H1 (cell line): ENCODE results near the gene RMDN3. TPM values are rescaled to one million over a fixed set of nuclear protein-coding genes. Genes with fewer than 3 reads are reported as not detected.

Experiments used
- CTCF ChIA-PET: fragments of 300-600 bp; sonication (Branson Sonifier 250); formaldehyde crosslinking; loops from one replicate; lab custom pipeline; 2021; ENCODE audit not compliant: partially characterized antibody; lab: Charles Lee
- POLR2A ChIA-PET: fragments of 300-600 bp; sonication (Branson Sonifier 250); formaldehyde crosslinking; loops from one replicate; lab custom pipeline; 2021; ENCODE audit warnings: inconsistent platforms; ENCODE audit not compliant: partially characterized antibody; lab: Charles Lee
- DNase-seq, 2 experiments: peaks; one replicate each; pipeline versions ENCODE4 v3.0.0 to v3.0.0-alpha.2; 2010 to 2022; ENCODE audit warnings: low spot score in 2 of 2, low read depth in 1 of 2, mixed read lengths in 1 of 2
- FAIRE-seq: peaks from 2 replicates; lab custom pipeline; 2011; peaks lifted over from hg19 to GRCh38; lab: Jason Lieb, UNC
- H2AFZ ChIP-seq: 2 replicates; pipeline ENCODE4 v1.8.1; 2012; ENCODE audit warnings: low read length, inconsistent platforms
- H2AK5ac ChIP-seq: 2 replicates; pipeline ENCODE4 v1.6.1; 2013; ENCODE audit warnings: low read depth, low read length
- H2BK120ac ChIP-seq: replicated peaks from 2 replicates; pipeline ENCODE3; 2013; ENCODE audit warnings: low read depth, low read length, inconsistent platforms
- H2BK12ac ChIP-seq: 2 replicates; pipeline ENCODE4 v1.6.1; 2013; ENCODE audit warnings: low read depth, low read length
- H2BK15ac ChIP-seq: 2 replicates; pipeline ENCODE4 v1.6.1; 2013; ENCODE audit warnings: low read length
- H2BK20ac ChIP-seq: 2 replicates; pipeline ENCODE4 v1.6.1; 2013; ENCODE audit warnings: low read length
- H2BK5ac ChIP-seq: 2 replicates; pipeline ENCODE4 v1.6.1; 2013; ENCODE audit warnings: low read depth, low read length
- H3K14ac ChIP-seq: 2 replicates; pipeline ENCODE4 v1.6.1; 2013; ENCODE audit warnings: inconsistent platforms; ENCODE audit not compliant: insufficient read length
- H3K18ac ChIP-seq: 2 replicates; pipeline ENCODE4 v1.6.1; 2013; ENCODE audit warnings: low read length; ENCODE audit errors: extremely low read depth
- H3K23ac ChIP-seq: 2 replicates; pipeline ENCODE4 v1.6.1; 2013; ENCODE audit warnings: inconsistent platforms; ENCODE audit not compliant: insufficient read length
- H3K23me2 ChIP-seq: 2 replicates; pipeline ENCODE4 v1.6.1; 2013; ENCODE audit warnings: low read depth, low read length
- H3K27ac ChIP-seq: 2 replicates; pipeline ENCODE4 v1.6.1; 2011; ENCODE audit warnings: low read depth, low read length, inconsistent platforms
- H3K27me3 ChIP-seq, 4 experiments: replicated peaks in 1 of 4; 1 replicate in 1 of 4; 2 replicates in 3 of 4; pipeline versions ENCODE4 v1.6.1 to v1.8.1; 2011 to 2013; ENCODE audit warnings: low read length in 3 of 4, mild to moderate bottlenecking in 3 of 4, inconsistent platforms in 2 of 4, mixed read lengths in 2 of 4, moderate library complexity in 1 of 4; ENCODE audit not compliant: control insufficient read depth in 3 of 4, insufficient read depth in 3 of 4; ENCODE audit errors: extremely low read depth in 1 of 4
- H3K36me3 ChIP-seq, 4 experiments: 2 replicates each; pipeline versions ENCODE4 v1.6.1 to v1.8.1; 2011 to 2013; ENCODE audit warnings: mild to moderate bottlenecking in 4 of 4, low read length in 3 of 4, moderate library complexity in 2 of 4, control low read depth in 1 of 4, inconsistent platforms in 1 of 4; ENCODE audit not compliant: insufficient read depth in 4 of 4, control insufficient read depth in 2 of 4
- H3K4ac ChIP-seq: replicated peaks from 2 replicates; pipeline ENCODE3; 2013; ENCODE audit warnings: low read length, low read depth, mixed read lengths, inconsistent platforms; ENCODE audit not compliant: insufficient read length
- H3K4me1 ChIP-seq, 4 experiments: replicated peaks in 1 of 4; 1 replicate in 1 of 4; 2 replicates in 3 of 4; pipeline versions ENCODE4 v1.6.1 to v1.8.1; 2011 to 2013; ENCODE audit warnings: low read length in 3 of 4, inconsistent platforms in 2 of 4, mixed read lengths in 1 of 4; ENCODE audit not compliant: insufficient read depth in 4 of 4, control insufficient read depth in 3 of 4
- H3K4me2 ChIP-seq, 2 experiments: 2 replicates each; pipeline versions ENCODE4 v1.6.1 to v1.8.1; 2011 to 2013; ENCODE audit warnings: low read depth in 2 of 2, low read length in 2 of 2, control low read depth in 1 of 2, inconsistent platforms in 1 of 2, mild to moderate bottlenecking in 1 of 2; ENCODE audit not compliant: insufficient read depth in 1 of 2
- H3K4me3 ChIP-seq, 4 experiments: fragments of 200-600, 300-600 bp in 1 of 4; sonication (generic), shearing (Covaris generic), sonication (Bioruptor Twin) in 1 of 4; 2 replicates each; pipeline versions ENCODE4 v1.5.1 to v1.8.1; 2011 to 2016; ENCODE audit warnings: low read length in 4 of 4, low read depth in 3 of 4, control low read depth in 2 of 4, inconsistent platforms in 2 of 4, mild to moderate bottlenecking in 2 of 4, mixed read lengths in 1 of 4, moderate library complexity in 1 of 4; ENCODE audit not compliant: insufficient read depth in 2 of 4; ENCODE audit errors: extremely low read depth in 1 of 4
- H3K56ac ChIP-seq: replicated peaks from 2 replicates; pipeline ENCODE3; 2013; ENCODE audit warnings: low read depth, mild to moderate bottlenecking, mixed read lengths, low read length, inconsistent platforms; ENCODE audit not compliant: insufficient read length
- H3K79me1 ChIP-seq: 2 replicates; pipeline ENCODE4 v1.6.1; 2013; ENCODE audit warnings: low read depth, low read length, control low read depth
- H3K79me2 ChIP-seq, 2 experiments: 2 replicates each; pipeline versions ENCODE4 v1.6.1 to v1.8.1; 2012 to 2013; ENCODE audit warnings: low read length in 2 of 2, mild to moderate bottlenecking in 2 of 2, inconsistent platforms in 1 of 2; ENCODE audit not compliant: insufficient read depth in 2 of 2, control insufficient read depth in 1 of 2
- H3K9ac ChIP-seq, 4 experiments: replicated peaks in 1 of 4; 1 replicate in 1 of 4; 2 replicates in 3 of 4; pipeline versions ENCODE4 v1.6.1 to v1.8.1; 2011 to 2013; ENCODE audit warnings: low read depth in 3 of 4, low read length in 3 of 4, control low read depth in 2 of 4, mild to moderate bottlenecking in 2 of 4, moderate library complexity in 2 of 4, inconsistent platforms in 1 of 4; ENCODE audit errors: extremely low read depth in 1 of 4
- H3K9me3 ChIP-seq, 2 experiments: 2 replicates each; pipeline versions ENCODE4 v1.6.1 to v1.8.1; 2012 to 2013; ENCODE audit warnings: mild to moderate bottlenecking in 2 of 2, moderate library complexity in 2 of 2, control low read depth in 1 of 2, inconsistent platforms in 1 of 2, low read depth in 1 of 2, low read length in 1 of 2, mixed read lengths in 1 of 2; ENCODE audit not compliant: insufficient read depth in 2 of 2
- H4K20me1 ChIP-seq, 2 experiments: replicated peaks in 1 of 2; 2 replicates each; pipeline versions ENCODE3 to v1.8.1; 2011 to 2013; ENCODE audit warnings: inconsistent platforms in 2 of 2, low read length in 2 of 2, mild to moderate bottlenecking in 1 of 2; ENCODE audit not compliant: insufficient read depth in 2 of 2, control insufficient read depth in 1 of 2
- H4K5ac ChIP-seq: 2 replicates; pipeline ENCODE4 v1.6.1; 2013; ENCODE audit warnings: low read length, low read depth, mixed read lengths, inconsistent platforms; ENCODE audit not compliant: insufficient read length
- H4K8ac ChIP-seq: 2 replicates; pipeline ENCODE4 v1.8.0; 2013; ENCODE audit warnings: mild to moderate bottlenecking, moderate library complexity, low read length, inconsistent platforms; ENCODE audit not compliant: insufficient read depth; ENCODE audit errors: extremely low read depth
- H4K91ac ChIP-seq: replicated peaks from 2 replicates; pipeline ENCODE3; 2013; ENCODE audit warnings: low read length, mixed read lengths, inconsistent platforms; ENCODE audit not compliant: insufficient read length
- BACH1 ChIP-seq: IDR thresholded peaks from 2 replicates; pipeline ENCODE4 v1.6.1; 2012; ENCODE audit warnings: low read length, improper control_type of control experiment
- CBX8 ChIP-seq: fragments of 300-800, 300-1000 bp; sonication (generic); IDR thresholded peaks from 2 replicates; pipeline ENCODE4 v1.7.1; 2016; ENCODE audit warnings: low read depth, low read length, borderline replicate concordance
- CHD2 ChIP-seq: IDR thresholded peaks from 2 replicates; pipeline ENCODE4 v1.6.1; 2012; ENCODE audit warnings: low read length, improper control_type of control experiment
- CTCF ChIP-seq, 3 experiments: IDR thresholded peaks; 1 replicate in 2 of 3; 2 replicates in 1 of 3; pipeline versions ENCODE4 v1.5.1 to v1.6.1; 2011; ENCODE audit warnings: low read length in 3 of 3, mild to moderate bottlenecking in 3 of 3, inconsistent platforms in 2 of 3, low read depth in 1 of 3, moderate library complexity in 1 of 3; ENCODE audit not compliant: insufficient read depth in 1 of 3; ENCODE audit errors: control extremely low read depth in 1 of 3
- MAX ChIP-seq: IDR thresholded peaks from 2 replicates; pipeline ENCODE4 v1.6.1; 2012; ENCODE audit warnings: inconsistent platforms
- SP1 ChIP-seq: IDR thresholded peaks from 2 replicates; pipeline ENCODE4 v1.6.1; 2011; ENCODE audit warnings: low read depth, low read length
- TAF7 ChIP-seq: optimal IDR thresholded peaks from 2 replicates; pipeline ENCODE3; 2011; ENCODE audit warnings: low read depth, mild to moderate bottlenecking, inconsistent platforms, low read length, moderate library complexity, borderline replicate concordance
- USF2 ChIP-seq: IDR thresholded peaks from 2 replicates; pipeline ENCODE4 v1.6.1; 2011; ENCODE audit warnings: low read length, improper control_type of control experiment
- YY1 ChIP-seq: IDR thresholded peaks from 2 replicates; pipeline ENCODE4 v1.6.1; 2011; ENCODE audit warnings: low read depth, mild to moderate bottlenecking, low read length
- WGBS, 2 experiments: shearing (Covaris generic) in 1 of 2; methylation state at CpG; one replicate each; pipeline versions ENCODE4 v1.1.6 to v1.1.7; 2013 to 2015; ENCODE audit warnings: low lambda C conversion rate in 2 of 2, mixed read lengths in 2 of 2, inconsistent platforms in 1 of 2, low coverage in 1 of 2, missing lambda C conversion rate in 1 of 2; ENCODE audit not compliant: insufficient replicate concordance in 2 of 2, insufficient coverage in 1 of 2, insufficient read length in 1 of 2; ENCODE audit errors: extremely low coverage in 1 of 2, missing lambda C conversion rate in 1 of 2; 5-methylcytosine and 5-hydroxymethylcytosine counted together
- polyA plus RNA-seq, 7 experiments: library from polyadenylated mRNA; depleted of rRNA in 3 of 7; stranded (reverse) in 5 of 7; unstranded in 2 of 7; fragments of >200 nt in 5 of 7; fragments of 200-250 nt in 2 of 7; gene quantifications; 1 replicate in 5 of 7; 2 replicates in 1 of 7; 4 replicates in 1 of 7; pipeline versions ENCODE4 v1.2.1 to v1.2.3, GENCODE V29; 2011 to 2013; ENCODE audit warnings: missing spikeins in 2 of 7, mixed read lengths in 2 of 7
- total RNA-seq: library from RNA; stranded (reverse); fragmentation: NEBNext Ultra II Directional; extraction: Animal tissue kit (Norgen Biotek cat#: 25700); gene quantifications from 2 replicates; pipeline ENCODE4 v1.2.1, GENCODE V29; 2021

Gene RMDN3
- total and polyA plus RNA-seq, 2 of the 8 experiments (the other 6 are each of a cell fraction or from before 2014, with no cell fraction given): 10.8 to 24.1 TPM

GRCh38 chr15:40770147-40770721, 15.2 kb upstream of the RMDN3 start:
- Histone ChIP-seq H4K91ac (no peak overlapping the region), H3K79me1 (no peaks in the 10 kb centered on the region; the same call in 1 of the 2 replicates), H3K9ac (no peak overlapping the region), H3K23ac (no peak overlapping the region), H2BK120ac (no peak overlapping the region), H3K18ac (no peak overlapping the region), H2BK12ac (no peak overlapping the region), H3K4me2 (no peak overlapping the region), H3K79me2 (no peaks in the 10 kb centered on the region), H2AFZ (no peak overlapping the region), H3K27ac (no peak overlapping the region), H3K9me3 (no peaks in the 10 kb centered on the region), H3K4me1 (peaks cover 0 to 22% (median 12%) of the 10 kb centered on the region in 4 experiments; a peak in 6 of 7 replicates), H3K4me3 (no peak overlapping the region), H4K8ac (no peak overlapping the region), H4K5ac (no peak overlapping the region), H2BK15ac (no peak overlapping the region), H3K4ac (no peak overlapping the region), H3K36me3 (peaks cover 0 to 14% (median 3%) of the 10 kb centered on the region in 4 experiments; a peak in 2 of 8 replicates), H3K14ac (no peak overlapping the region), H3K56ac (no peak overlapping the region), H2BK5ac (no peak overlapping the region), H4K20me1 (peaks cover 0 to 2% of the 10 kb centered on the region in 2 experiments), H2AK5ac (no peak overlapping the region), H3K27me3 (no peaks in the 10 kb centered on the region), H2BK20ac (no peak overlapping the region), H3K23me2 (no peaks in the 10 kb centered on the region)
- CTCF ChIA-PET: interaction anchor here (0.6 to 15.3 kb wide), 10 partner anchors 13 to 250 kb away, joined by 3 to 184 read pairs (median 4); partner anchors contain the start of gene VPS18
- 96% methylated on average over 17 of the region's 17 CpGs; no CpG with 5 or more reads in 1 of the 2 experiments for WGBS, 2 experiments
- no peak for FAIRE-seq
- POLR2A ChIA-PET: interaction anchor here (1.1 to 2.7 kb wide), 4 partner anchors 12 to 320 kb away, joined by 3 to 11 read pairs (median 5); no protein-coding TSS in a partner anchor
- no peak for DNase-seq
- TF ChIP-seq USF2: no peak
- no peak for TF ChIP-seq MAX
- no peak for TF ChIP-seq CHD2
- TF ChIP-seq CBX8: no peak
- no peak for TF ChIP-seq TAF7
- TF ChIP-seq SP1: no peak
- TF ChIP-seq CTCF (IDR thresholded peaks at IDR 0.05; ENCODE audit: control extremely low read depth in 1 of 3, insufficient read depth in 1 of 3, low read depth in 1 of 3, low read length in 3 of 3): no peak
- no peak for TF ChIP-seq BACH1
- no peak for TF ChIP-seq YY1
